Measurements from ENCODE around the gene NELFB.

NELFB gene

DNA sequence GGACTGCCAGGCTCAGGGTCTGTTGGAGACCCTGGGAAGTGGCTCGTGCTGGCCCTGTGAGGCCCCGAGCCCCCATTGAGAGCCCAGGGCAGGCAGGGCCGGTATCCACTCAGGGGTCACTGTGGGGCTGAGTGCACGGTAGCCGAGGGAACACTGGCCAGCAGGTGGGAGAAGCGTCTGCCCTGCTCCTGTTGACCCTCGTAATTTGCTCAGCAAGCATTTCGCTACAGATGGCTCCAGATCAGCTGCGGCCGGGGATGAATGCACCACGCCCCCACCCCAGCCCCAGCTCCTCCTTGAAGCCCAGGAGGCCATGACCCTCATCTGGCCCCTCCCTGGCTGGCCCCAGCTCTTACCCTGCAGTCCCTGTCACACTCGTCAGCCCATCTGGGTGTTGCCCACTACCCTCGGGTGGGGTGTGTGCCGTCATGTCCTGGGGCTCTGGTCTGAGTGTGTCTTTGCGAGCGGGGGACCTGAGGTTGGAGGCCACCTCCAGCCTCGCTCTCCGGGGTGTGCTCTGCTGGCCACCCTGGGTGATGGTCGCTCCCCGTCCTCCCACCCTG is 53.0 kb downstream of the NELFB start (continued):
- no peak for TF ChIP-seq CSDC2 (CRISPR knock-in tag; IDR thresholded peaks at IDR 0.05)
- no peak for TF ChIP-seq PATZ1 (CRISPR knock-in tag; IDR thresholded peaks at IDR 0.05; ENCODE audit: borderline replicate concordance)
- no peak for TF ChIP-seq ZNF8 (CRISPR knock-in tag; IDR thresholded peaks at IDR 0.05)

DNA sequence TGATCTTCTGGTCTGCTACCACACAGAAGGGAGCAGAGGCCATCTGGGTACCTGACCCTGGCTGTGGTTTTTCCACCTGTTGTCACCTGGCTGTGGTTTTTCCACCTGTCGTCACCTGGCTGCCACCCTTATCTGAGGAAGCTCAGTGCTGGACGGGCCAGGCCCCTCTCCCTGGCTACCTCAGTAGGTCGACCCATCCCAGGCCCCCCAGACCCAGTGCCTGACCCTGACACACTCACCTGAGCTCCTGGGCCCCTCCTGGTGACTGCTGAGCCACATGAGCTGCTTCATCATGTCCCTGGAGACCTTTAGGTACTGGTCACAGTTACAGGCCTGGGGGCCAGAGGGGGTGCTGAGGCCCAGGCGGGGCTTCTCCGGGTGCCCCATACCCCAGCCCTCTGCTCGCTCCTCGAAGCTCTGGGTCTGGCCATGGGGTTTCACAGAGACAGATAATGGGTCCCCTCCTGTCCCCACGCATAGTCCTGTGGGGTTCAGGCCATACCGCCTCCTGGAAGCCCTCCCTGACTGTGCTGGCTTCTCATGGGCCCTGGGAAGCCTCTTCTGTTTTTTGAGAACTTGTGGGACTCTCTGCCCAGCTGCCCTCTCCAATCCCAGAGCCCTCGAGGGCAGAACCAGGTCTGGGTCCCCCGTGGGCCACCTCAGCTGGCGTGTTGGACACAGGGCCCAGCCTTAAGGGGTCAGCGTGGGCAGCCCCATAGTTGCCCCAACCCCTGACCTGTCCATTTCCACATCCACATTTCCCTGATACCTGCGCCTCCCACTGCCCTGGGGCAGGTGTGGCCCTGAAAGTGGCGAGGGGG is 54.5 kb downstream of the NELFB start:
- ATAC-seq = no peak
- TF ChIP-seq ZFP3 (CRISPR knock-in tag; IDR thresholded peaks at IDR 0.05) (no peak), ZNF565 (CRISPR knock-in tag; conservative IDR thresholded peaks at IDR 0.05; ENCODE audit: low read depth) (no peak), GLIS3 (CRISPR knock-in tag; IDR thresholded peaks at IDR 0.05) (no peak), ZFP30 (CRISPR knock-in tag; IDR thresholded peaks at IDR 0.05) (no peak), ISL1 (CRISPR knock-in tag; IDR thresholded peaks at IDR 0.05) (no peak), SNAI2 (CRISPR knock-in tag; IDR thresholded peaks at IDR 0.05) (no peak), BACH2 (CRISPR knock-in tag; IDR thresholded peaks at IDR 0.05; ENCODE audit: borderline replicate concordance) (no peak), ESRRG (CRISPR knock-in tag; IDR thresholded peaks at IDR 0.05) (no peak), PATZ1 (CRISPR knock-in tag; IDR thresholded peaks at IDR 0.05; ENCODE audit: borderline replicate concordance) (no peak), ZNF8 (CRISPR knock-in tag; IDR thresholded peaks at IDR 0.05) (no peak), ARNTL (CRISPR knock-in tag; IDR thresholded peaks at IDR 0.05; ENCODE audit: borderline replicate concordance, low read depth) (no peak), OSR1 (CRISPR knock-in tag; IDR thresholded peaks at IDR 0.05) (no peak), CSDC2 (CRISPR knock-in tag; IDR thresholded peaks at IDR 0.05) (no peak), ZC3H10 (CRISPR knock-in tag; IDR thresholded peaks at IDR 0.05) (no peak), RARB (CRISPR knock-in tag; IDR thresholded peaks at IDR 0.05) (no peak), TCF4 (CRISPR knock-in tag; IDR thresholded peaks at IDR 0.05; ENCODE audit: borderline replicate concordance) (no peak), PPARA (CRISPR knock-in tag; IDR thresholded peaks at IDR 0.05; ENCODE audit: borderline replicate concordance) (no peak)
- TF ChIP-seq, protein P1, sequence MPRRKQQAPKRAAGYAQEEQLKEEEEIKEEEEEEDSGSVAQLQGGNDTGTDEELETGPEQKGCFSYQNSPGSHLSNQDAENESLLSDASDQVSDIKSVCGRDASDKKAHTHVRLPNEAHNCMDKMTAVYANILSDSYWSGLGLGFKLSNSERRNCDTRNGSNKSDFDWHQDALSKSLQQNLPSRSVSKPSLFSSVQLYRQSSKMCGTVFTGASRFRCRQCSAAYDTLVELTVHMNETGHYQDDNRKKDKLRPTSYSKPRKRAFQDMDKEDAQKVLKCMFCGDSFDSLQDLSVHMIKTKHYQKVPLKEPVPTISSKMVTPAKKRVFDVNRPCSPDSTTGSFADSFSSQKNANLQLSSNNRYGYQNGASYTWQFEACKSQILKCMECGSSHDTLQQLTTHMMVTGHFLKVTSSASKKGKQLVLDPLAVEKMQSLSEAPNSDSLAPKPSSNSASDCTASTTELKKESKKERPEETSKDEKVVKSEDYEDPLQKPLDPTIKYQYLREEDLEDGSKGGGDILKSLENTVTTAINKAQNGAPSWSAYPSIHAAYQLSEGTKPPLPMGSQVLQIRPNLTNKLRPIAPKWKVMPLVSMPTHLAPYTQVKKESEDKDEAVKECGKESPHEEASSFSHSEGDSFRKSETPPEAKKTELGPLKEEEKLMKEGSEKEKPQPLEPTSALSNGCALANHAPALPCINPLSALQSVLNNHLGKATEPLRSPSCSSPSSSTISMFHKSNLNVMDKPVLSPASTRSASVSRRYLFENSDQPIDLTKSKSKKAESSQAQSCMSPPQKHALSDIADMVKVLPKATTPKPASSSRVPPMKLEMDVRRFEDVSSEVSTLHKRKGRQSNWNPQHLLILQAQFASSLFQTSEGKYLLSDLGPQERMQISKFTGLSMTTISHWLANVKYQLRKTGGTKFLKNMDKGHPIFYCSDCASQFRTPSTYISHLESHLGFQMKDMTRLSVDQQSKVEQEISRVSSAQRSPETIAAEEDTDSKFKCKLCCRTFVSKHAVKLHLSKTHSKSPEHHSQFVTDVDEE (CRISPR knock-in tag; IDR thresholded peaks at IDR 0.05) = no peak
- TF ChIP-seq, protein P2, sequence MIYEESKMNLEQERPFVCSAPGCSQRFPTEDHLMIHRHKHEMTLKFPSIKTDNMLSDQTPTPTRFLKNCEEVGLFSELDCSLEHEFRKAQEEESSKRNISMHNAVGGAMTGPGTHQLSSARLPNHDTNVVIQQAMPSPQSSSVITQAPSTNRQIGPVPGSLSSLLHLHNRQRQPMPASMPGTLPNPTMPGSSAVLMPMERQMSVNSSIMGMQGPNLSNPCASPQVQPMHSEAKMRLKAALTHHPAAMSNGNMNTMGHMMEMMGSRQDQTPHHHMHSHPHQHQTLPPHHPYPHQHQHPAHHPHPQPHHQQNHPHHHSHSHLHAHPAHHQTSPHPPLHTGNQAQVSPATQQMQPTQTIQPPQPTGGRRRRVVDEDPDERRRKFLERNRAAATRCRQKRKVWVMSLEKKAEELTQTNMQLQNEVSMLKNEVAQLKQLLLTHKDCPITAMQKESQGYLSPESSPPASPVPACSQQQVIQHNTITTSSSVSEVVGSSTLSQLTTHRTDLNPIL (CRISPR knock-in tag; IDR thresholded peaks at IDR 0.05; ENCODE audit: low read depth) = no peak
- TF ChIP-seq, protein P3, sequence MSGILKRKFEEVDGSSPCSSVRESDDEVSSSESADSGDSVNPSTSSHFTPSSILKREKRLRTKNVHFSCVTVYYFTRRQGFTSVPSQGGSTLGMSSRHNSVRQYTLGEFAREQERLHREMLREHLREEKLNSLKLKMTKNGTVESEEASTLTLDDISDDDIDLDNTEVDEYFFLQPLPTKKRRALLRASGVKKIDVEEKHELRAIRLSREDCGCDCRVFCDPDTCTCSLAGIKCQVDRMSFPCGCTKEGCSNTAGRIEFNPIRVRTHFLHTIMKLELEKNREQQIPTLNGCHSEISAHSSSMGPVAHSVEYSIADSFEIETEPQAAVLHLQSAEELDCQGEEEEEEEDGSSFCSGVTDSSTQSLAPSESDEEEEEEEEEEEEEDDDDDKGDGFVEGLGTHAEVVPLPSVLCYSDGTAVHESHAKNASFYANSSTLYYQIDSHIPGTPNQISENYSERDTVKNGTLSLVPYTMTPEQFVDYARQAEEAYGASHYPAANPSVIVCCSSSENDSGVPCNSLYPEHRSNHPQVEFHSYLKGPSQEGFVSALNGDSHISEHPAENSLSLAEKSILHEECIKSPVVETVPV (CRISPR knock-in tag; IDR thresholded peaks at IDR 0.05) = no peak
